ENCODE results near the gene ELOVL7.
"Not testable (repeated sequence)": the region's sequence is repeated elsewhere in the genome, so short reads cannot be mapped to it uniquely, and the experiment has no call there.

The ELOVL7 gene

GRCh38 chr5:60802986-60803385, 41.1 kb downstream of the ELOVL7 start:
- Histone ChIP-seq H3K36me3 (ENCODE audit: insufficient read depth, low read length) (no peaks in the 10 kb centered on the region), H3K79me2 (ENCODE audit: insufficient read depth, low read length) (no peaks in the 10 kb centered on the region), H2AFZ (ENCODE audit: low read length) (no peak overlapping the region), H3K9me3 (ENCODE audit: low read length) (no peaks in the 10 kb centered on the region), H3F3A (ENCODE audit: insufficient read depth, low read length) (no peaks in the 10 kb centered on the region), H3K4me1 (ENCODE audit: insufficient read depth, low read length, severe bottlenecking) (no peaks in the 10 kb centered on the region), H3K4me3 (ENCODE audit: low read depth, low read length, poor library complexity, severe bottlenecking) (no peak overlapping the region), H3K9ac (ENCODE audit: low read length) (no peak overlapping the region), H3K4me2 (ENCODE audit: low read length) (no peak overlapping the region), H3K27ac (ENCODE audit: low read depth, low read length, poor library complexity, severe bottlenecking) (no peak overlapping the region), H4K20me1 (ENCODE audit: insufficient read depth, low read length) (no peaks in the 10 kb centered on the region), H3K27me3 (ENCODE audit: insufficient read depth, low read length) (no peaks in the 10 kb centered on the region), H3K9me2 (ENCODE audit: low read depth, low read length) (no peaks in the 10 kb centered on the region)
- TF ChIP-seq EZH2 (IDR thresholded peaks at IDR 0.05; ENCODE audit: borderline replicate concordance, low read length), result no peak
- TF ChIP-seq, protein P1, sequence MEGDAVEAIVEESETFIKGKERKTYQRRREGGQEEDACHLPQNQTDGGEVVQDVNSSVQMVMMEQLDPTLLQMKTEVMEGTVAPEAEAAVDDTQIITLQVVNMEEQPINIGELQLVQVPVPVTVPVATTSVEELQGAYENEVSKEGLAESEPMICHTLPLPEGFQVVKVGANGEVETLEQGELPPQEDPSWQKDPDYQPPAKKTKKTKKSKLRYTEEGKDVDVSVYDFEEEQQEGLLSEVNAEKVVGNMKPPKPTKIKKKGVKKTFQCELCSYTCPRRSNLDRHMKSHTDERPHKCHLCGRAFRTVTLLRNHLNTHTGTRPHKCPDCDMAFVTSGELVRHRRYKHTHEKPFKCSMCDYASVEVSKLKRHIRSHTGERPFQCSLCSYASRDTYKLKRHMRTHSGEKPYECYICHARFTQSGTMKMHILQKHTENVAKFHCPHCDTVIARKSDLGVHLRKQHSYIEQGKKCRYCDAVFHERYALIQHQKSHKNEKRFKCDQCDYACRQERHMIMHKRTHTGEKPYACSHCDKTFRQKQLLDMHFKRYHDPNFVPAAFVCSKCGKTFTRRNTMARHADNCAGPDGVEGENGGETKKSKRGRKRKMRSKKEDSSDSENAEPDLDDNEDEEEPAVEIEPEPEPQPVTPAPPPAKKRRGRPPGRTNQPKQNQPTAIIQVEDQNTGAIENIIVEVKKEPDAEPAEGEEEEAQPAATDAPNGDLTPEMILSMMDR (IDR thresholded peaks at IDR 0.05; ENCODE audit: low read length), result no peak

GRCh38 chr5:60802226-60802625, 41.8 kb downstream of the ELOVL7 start:
- TF ChIP-seq, protein P1 (IDR thresholded peaks at IDR 0.05; ENCODE audit: low read length), result no peak
- TF ChIP-seq EZH2 (IDR thresholded peaks at IDR 0.05; ENCODE audit: borderline replicate concordance, low read length), result no peak

GRCh38 chr5:60797482-60798153, 46.5 kb downstream of the ELOVL7 start:
- Histone ChIP-seq H3F3A (ENCODE audit: insufficient read depth, low read length) (no peaks in the 10 kb centered on the region), H2AFZ (ENCODE audit: low read length) (no peak overlapping the region)

More at GRCh38 chr5:60802226-60802625, 41.8 kb downstream of the ELOVL7 start:
- no peaks in the 10 kb centered on the region for H3K36me3 ChIP-seq (ENCODE audit: insufficient read depth, low read length)
- no peak overlapping the region for H3K4me3 ChIP-seq (ENCODE audit: low read depth, low read length, poor library complexity, severe bottlenecking)
- no peak overlapping the region for H3K27ac ChIP-seq (ENCODE audit: low read depth, low read length, poor library complexity, severe bottlenecking)
- H3K27me3 ChIP-seq (ENCODE audit: insufficient read depth, low read length), result no peaks in the 10 kb centered on the region
- H3K9ac ChIP-seq (ENCODE audit: low read length), result no peak overlapping the region
- H3K4me1 ChIP-seq (ENCODE audit: insufficient read depth, low read length, severe bottlenecking), result no peaks in the 10 kb centered on the region
- H3K9me2 ChIP-seq (ENCODE audit: low read depth, low read length), result no peaks in the 10 kb centered on the region
- H3K4me2 ChIP-seq (ENCODE audit: low read length), result no peak overlapping the region
- no peaks in the 10 kb centered on the region for H3K79me2 ChIP-seq (ENCODE audit: insufficient read depth, low read length)
- no peaks in the 10 kb centered on the region for H3K9me3 ChIP-seq (ENCODE audit: low read length)
- H4K20me1 ChIP-seq (ENCODE audit: insufficient read depth, low read length), result no peaks in the 10 kb centered on the region
- H3F3A ChIP-seq (ENCODE audit: insufficient read depth, low read length), result no peaks in the 10 kb centered on the region
- H2AFZ ChIP-seq (ENCODE audit: low read length), result no peak overlapping the region

DNA sequence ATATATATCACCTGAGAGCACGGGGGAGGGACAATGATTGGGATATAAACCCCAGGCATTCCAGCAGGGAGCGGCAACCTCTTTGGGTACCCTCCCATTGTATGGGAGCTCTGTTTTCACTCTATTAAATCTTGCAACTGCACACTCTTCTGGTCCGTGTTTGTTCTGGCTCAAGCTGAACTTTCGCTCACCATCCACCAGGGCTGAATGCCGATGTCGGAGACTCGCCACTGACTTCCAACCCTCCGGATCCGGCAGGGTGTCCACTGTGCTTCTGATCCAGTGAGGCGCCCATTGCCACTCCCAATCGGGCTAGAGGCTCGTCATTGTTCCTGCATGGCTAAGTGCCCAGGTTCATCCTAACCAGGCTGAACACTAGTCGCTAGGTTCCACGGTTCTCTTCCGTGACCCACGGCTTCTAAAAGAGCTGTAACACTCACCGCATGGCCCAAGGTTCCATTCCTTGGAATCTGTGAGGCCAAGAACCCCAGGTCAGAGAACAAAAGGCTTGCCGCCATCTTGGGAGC, 48.6 kb downstream of the ELOVL7 start:
- H3K27ac ChIP-seq (ENCODE audit: low read depth, low read length, poor library complexity, severe bottlenecking); H2AFZ ChIP-seq (ENCODE audit: low read length); H3K36me3 ChIP-seq (ENCODE audit: insufficient read depth, low read length); H3K9me3 ChIP-seq (ENCODE audit: low read length); H3K4me2 ChIP-seq (ENCODE audit: low read length); H3K9ac ChIP-seq (ENCODE audit: low read length); H3K9me2 ChIP-seq (ENCODE audit: low read depth, low read length); H4K20me1 ChIP-seq (ENCODE audit: insufficient read depth, low read length); H3K4me3 ChIP-seq (ENCODE audit: low read depth, low read length, poor library complexity, severe bottlenecking); H3K4me1 ChIP-seq (ENCODE audit: insufficient read depth, low read length, severe bottlenecking); H3K79me2 ChIP-seq (ENCODE audit: insufficient read depth, low read length); H3K27me3 ChIP-seq (ENCODE audit: insufficient read depth, low read length); H3F3A ChIP-seq (ENCODE audit: insufficient read depth, low read length): not testable (repeated sequence)

More at GRCh38 chr5:60797482-60798153, 46.5 kb downstream of the ELOVL7 start:
- Histone ChIP-seq H3K9ac (ENCODE audit: low read length) (no peak overlapping the region), H3K4me3 (ENCODE audit: low read depth, low read length, poor library complexity, severe bottlenecking) (no peak overlapping the region), H3K4me2 (ENCODE audit: low read length) (no peak overlapping the region), H3K36me3 (ENCODE audit: insufficient read depth, low read length) (no peaks in the 10 kb centered on the region), H3K79me2 (ENCODE audit: insufficient read depth, low read length) (no peaks in the 10 kb centered on the region), H3K27ac (ENCODE audit: low read depth, low read length, poor library complexity, severe bottlenecking) (no peak overlapping the region), H4K20me1 (ENCODE audit: insufficient read depth, low read length) (no peaks in the 10 kb centered on the region), H3K9me3 (ENCODE audit: low read length) (no peaks in the 10 kb centered on the region), H3K27me3 (ENCODE audit: insufficient read depth, low read length) (no peaks in the 10 kb centered on the region), H3K4me1 (ENCODE audit: insufficient read depth, low read length, severe bottlenecking) (no peaks in the 10 kb centered on the region), H3K9me2 (ENCODE audit: low read depth, low read length) (no peaks in the 10 kb centered on the region)
- TF ChIP-seq, protein P1 (IDR thresholded peaks at IDR 0.05; ENCODE audit: low read length), result no peak
- TF ChIP-seq EZH2 (IDR thresholded peaks at IDR 0.05; ENCODE audit: borderline replicate concordance, low read length), result no peak

Measured in OCI-LY1 (cell line).